Endothelial cell of umbilical vein (primary cell): ENCODE results near the gene CACNA1E. TPM values are rescaled to one million over a fixed set of nuclear protein-coding genes. Genes with fewer than 3 reads are reported as not detected.

Source experiments
- BruUV-seq: library from RNA; stranded (reverse); fragments of 400-500 nt; replicated peaks from 2 replicates; lab custom pipeline; 2021; lab: Mats Ljungman, UMichigan
- CTCF ChIA-PET: fragments of 300-600, 350-600 bp; sonication (Branson Sonifier 250); formaldehyde crosslinking; loops from one replicate; lab custom pipeline; 2021; ENCODE audit warnings: antibody characterized with exemption, inconsistent platforms; lab: Charles Lee
- POLR2A ChIA-PET: fragments of 300-600, 350-600 bp; sonication (Branson Sonifier 250); formaldehyde crosslinking; loops from one replicate; lab custom pipeline; 2021; ENCODE audit warnings: antibody characterized with exemption, inconsistent platforms; lab: Charles Lee
- DNase-seq: peaks from one replicate; pipeline ENCODE4 v3.0.0-alpha.2; 2011; ENCODE audit warnings: low read depth, low spot score
- FAIRE-seq: peaks from 2 replicates; lab custom pipeline; 2011; peaks lifted over from hg19 to GRCh38; lab: Jason Lieb, UNC
- H2AFZ ChIP-seq: 2 replicates; pipeline ENCODE4 v1.6.0; 2012; ENCODE audit warnings: low read depth, low read length, control low read depth, inconsistent platforms
- H3K27ac ChIP-seq: 2 replicates; pipeline ENCODE4 v1.5.1; 2011; ENCODE audit warnings: low read depth, mild to moderate bottlenecking, control low read depth, low read length, moderate library complexity; ENCODE audit not compliant: insufficient read depth
- H3K27me3 ChIP-seq, 2 experiments: 2 replicates each; pipeline versions ENCODE4 v1.6.0 to v1.6.1; 2011; ENCODE audit warnings: low read length in 2 of 2, mixed read lengths in 1 of 2; ENCODE audit not compliant: control insufficient read depth in 2 of 2, insufficient read depth in 2 of 2
- H3K36me3 ChIP-seq, 2 experiments: 2 replicates in 1 of 2; 3 replicates in 1 of 2; pipeline ENCODE4 v1.5.1; 2011; ENCODE audit warnings: low read length in 2 of 2, mild to moderate bottlenecking in 1 of 2, moderate library complexity in 1 of 2; ENCODE audit not compliant: control insufficient read depth in 2 of 2, insufficient read depth in 2 of 2; ENCODE audit errors: extremely low read depth in 1 of 2
- H3K4me1 ChIP-seq: 3 replicates; pipeline ENCODE4 v1.5.1; 2011; ENCODE audit warnings: mild to moderate bottlenecking, low read length; ENCODE audit not compliant: control insufficient read depth, insufficient read depth; ENCODE audit errors: extremely low read depth
- H3K4me2 ChIP-seq: 2 replicates; pipeline ENCODE4 v1.6.1; 2011; ENCODE audit warnings: low read length, control low read depth, mixed read lengths; ENCODE audit not compliant: insufficient read depth
- H3K4me3 ChIP-seq, 3 experiments: fragments of 200-600 bp in 1 of 3; sonication (generic), shearing (Covaris generic) in 1 of 3; replicated peaks in 1 of 3; 2 replicates each; pipeline ENCODE4 v1.5.1; 2011 to 2016; ENCODE audit warnings: control low read depth in 3 of 3, low read length in 3 of 3, mild to moderate bottlenecking in 2 of 3, inconsistent platforms in 1 of 3, low read depth in 1 of 3, moderate library complexity in 1 of 3; ENCODE audit not compliant: insufficient read depth in 1 of 3
- H3K79me2 ChIP-seq: 2 replicates; pipeline ENCODE4 v1.6.0; 2012; ENCODE audit warnings: low read length, inconsistent platforms; ENCODE audit not compliant: control insufficient read depth, insufficient read depth
- H3K9ac ChIP-seq: replicated peaks from 2 replicates; pipeline ENCODE3; 2011; ENCODE audit warnings: low read length, control low read depth; ENCODE audit not compliant: insufficient read depth; ENCODE audit errors: extremely low read depth
- H3K9me1 ChIP-seq: replicated peaks from 3 replicates; pipeline ENCODE4 v1.6.0; 2011; ENCODE audit warnings: mild to moderate bottlenecking, low read length; ENCODE audit not compliant: control insufficient read depth, insufficient read depth; ENCODE audit errors: extremely low read depth
- H3K9me3 ChIP-seq: replicated peaks from 2 replicates; pipeline ENCODE4 v1.5.1; 2012; ENCODE audit warnings: low read length, inconsistent platforms; ENCODE audit not compliant: control insufficient read depth, insufficient read depth
- H4K20me1 ChIP-seq: replicated peaks from 2 replicates; pipeline ENCODE3; 2011; ENCODE audit warnings: mild to moderate bottlenecking, low read length; ENCODE audit not compliant: control insufficient read depth, insufficient read depth; ENCODE audit errors: extremely low read depth
- CTCF ChIP-seq, 2 donors: IDR thresholded peaks; 1 replicate in 1 of 2; 2 replicates in 1 of 2; pipeline ENCODE4 v1.5.1; 2011; ENCODE audit warnings: low read length in 2 of 2, mild to moderate bottlenecking in 2 of 2, moderate library complexity in 2 of 2, control low read depth in 1 of 2, inconsistent platforms in 1 of 2, low read depth in 1 of 2; ENCODE audit not compliant: insufficient read depth in 1 of 2; ENCODE audit errors: extremely low read depth in 1 of 2
- EZH2 ChIP-seq: IDR thresholded peaks from 2 replicates; pipeline ENCODE4 v1.6.1; 2012; ENCODE audit warnings: borderline replicate concordance, low read depth, mild to moderate bottlenecking, moderate library complexity, low read length, inconsistent platforms; ENCODE audit not compliant: severe bottlenecking
- FOS ChIP-seq: IDR thresholded peaks from 2 replicates; pipeline ENCODE4 v1.6.1; 2011; ENCODE audit warnings: mild to moderate bottlenecking, low read length, moderate library complexity, borderline replicate concordance; ENCODE audit not compliant: insufficient read depth
- GATA2 ChIP-seq: IDR thresholded peaks from 2 replicates; pipeline ENCODE4 v1.7.0; 2011; ENCODE audit warnings: low read depth, mild to moderate bottlenecking, moderate library complexity, mixed read lengths, low read length; ENCODE audit not compliant: insufficient read length, insufficient read depth
- JUN ChIP-seq: IDR thresholded peaks from 2 replicates; pipeline ENCODE4 v1.6.1; 2011; ENCODE audit warnings: borderline replicate concordance, low read depth; ENCODE audit not compliant: insufficient read length, insufficient read depth
- MAX ChIP-seq: IDR thresholded peaks from 2 replicates; pipeline ENCODE4 v1.6.1; 2011; ENCODE audit not compliant: insufficient read depth, insufficient read length
- MYC ChIP-seq: IDR thresholded peaks from one replicate; pipeline ENCODE4 v1.6.1; 2011; ENCODE audit warnings: mild to moderate bottlenecking, low read depth, low read length
- POLR2A ChIP-seq: IDR thresholded peaks from 2 replicates; pipeline ENCODE4 v1.6.1; 2012; ENCODE audit warnings: low read depth, mild to moderate bottlenecking, control low read depth, low read length
- POLR2AphosphoS5 ChIP-seq: IDR thresholded peaks from 2 replicates; pipeline ENCODE4 v1.6.1; 2012; ENCODE audit warnings: low read depth, mild to moderate bottlenecking, control low read depth, low read length, moderate library complexity; ENCODE audit not compliant: insufficient read depth
- dilution Hi-C: fragments of 300-500 bp; cut with MboI; formaldehyde crosslinking; loops from one replicate; pipeline ENCODE4 v1.15.0; 2019; ENCODE audit warnings: low sequenced_read_pairs; ENCODE audit not compliant: extremely low pct_ligation_motif_present
- intact Hi-C: fragments of 100-400 bp; cut with micrococcal nuclease; formaldehyde crosslinking; loops from one replicate; pipeline ENCODE4 v1.10.0; 2022
- polyA plus RNA-seq, 4 experiments: library from polyadenylated mRNA; depleted of rRNA in 3 of 4; stranded (reverse) in 3 of 4; unstranded in 1 of 4; fragments of >200 nt; gene quantifications; 2 replicates each; pipeline versions ENCODE4 v1.2.1 to v1.2.3, GENCODE V29; 2011 to 2012; ENCODE audit warnings: missing spikeins in 1 of 4
- total RNA-seq: library from RNA; stranded (reverse); gene quantifications from 2 replicates; pipeline ENCODE4 v1.2.3, GENCODE V29; 2021

CACNA1E gene
- total and polyA plus RNA-seq, 2 donors (not counting 3 experiments of a cell fraction or from before 2014, with no cell fraction given) = not detected

- Histone ChIP-seq H3K4me2 (no peak overlapping the region), H2AFZ (no peak overlapping the region), H3K9me1 (no peaks in the 10 kb centered on the region), H4K20me1 (no peaks in the 10 kb centered on the region), H3K9me3 (peaks cover 4% of the 10 kb centered on the region), H3K9ac (no peak overlapping the region), H3K27me3 (no peaks in the 10 kb centered on the region), H3K4me3 (no peak overlapping the region), H3K27ac (no peak overlapping the region), H3K36me3 (no peaks in the 10 kb centered on the region), H3K79me2 (no peaks in the 10 kb centered on the region), H3K4me1 (no peaks in the 10 kb centered on the region)
- ChIA-PET CTCF (no interaction called here), POLR2A (no interaction called here)
- DNase-seq (no peak), FAIRE-seq (no peak)
- no peak for TF ChIP-seq GATA2
- no peak for TF ChIP-seq POLR2AphosphoS5
- TF ChIP-seq MYC = no peak
- no peak for TF ChIP-seq POLR2A
- no peak for TF ChIP-seq CTCF (IDR thresholded peaks at IDR 0.05; ENCODE audit: extremely low read depth in 1 of 2, insufficient read depth in 1 of 2, low read depth in 1 of 2, low read length in 2 of 2)
- no peak for TF ChIP-seq FOS
- no peak for TF ChIP-seq JUN
- no peak for TF ChIP-seq EZH2
- TF ChIP-seq MAX = no peak
- dilution Hi-C loops (no loop called here), intact Hi-C loops (no loop called here)
- BruUV-seq = no TSS peak
Measured at GRCh38 chr1:181618559-181618958, 135.2 kb downstream of the CACNA1E start.
